ENCODE measurements around the gene RNF17.

GRCh38 chr13:24890256-24890655 lies 126.3 kb downstream of the RNF17 start:
- no peak for TF ChIP-seq POLR2A (IDR thresholded peaks at IDR 0.05; ENCODE audit: borderline replicate concordance, extremely low read depth, insufficient read depth, insufficient read length)
- TF ChIP-seq ZFX (IDR thresholded peaks at IDR 0.05), result no peak
- no peak for TF ChIP-seq CTCF (IDR thresholded peaks at IDR 0.05 in 2 of 3, conservative IDR thresholded peaks at IDR 0.05 in 1 of 3; ENCODE audit: borderline replicate concordance in 1 of 3, insufficient read depth in 1 of 3, low read depth in 2 of 3, low read length in 2 of 3)
- no peak for TF ChIP-seq EZH2 (IDR thresholded peaks at IDR 0.05)
- no peak for TF ChIP-seq ZNF274 (IDR thresholded peaks at IDR 0.05; ENCODE audit: low read depth, low read length)
- no peak for TF ChIP-seq RAD21 (IDR thresholded peaks at IDR 0.05; ENCODE audit: low read depth)
- TF ChIP-seq SRF (IDR thresholded peaks at IDR 0.05; ENCODE audit: low read depth), result no peak
- TF ChIP-seq CBX3 (IDR thresholded peaks at IDR 0.05; ENCODE audit: low read depth), result no peak
- TF ChIP-seq POLR2AphosphoS5 (IDR thresholded peaks at IDR 0.05; ENCODE audit: low read depth, low read length), result no peak
- TF ChIP-seq MAX (IDR thresholded peaks at IDR 0.05), result no peak
- no peak for TF ChIP-seq SIN3A (IDR thresholded peaks at IDR 0.05; ENCODE audit: low read depth)
